GM23338 (cell line): ENCODE results near the gene DDX5. TPM values are rescaled to one million over a fixed set of nuclear protein-coding genes. Genes with fewer than 3 reads are reported as not detected.

Source experiments
- ATAC-seq: fragments of 200-7000 bp; cut with Tn5 transposase; 3 replicates; pipeline ENCODE4 v1.9.1; 2020
- DNase-seq: peaks from one replicate; pipeline ENCODE4 v3.0.0-alpha.2; 2015; ENCODE audit warnings: low spot score
- H2AFZ ChIP-seq: fragments of 200-600 bp; sonication (generic); 2 replicates; pipeline ENCODE4 v1.8.0; 2016; ENCODE audit warnings: antibody characterized with exemption, mild to moderate bottlenecking, moderate library complexity
- H3F3A ChIP-seq: fragments of 200-600 bp; sonication (generic); replicated peaks from 2 replicates; pipeline ENCODE4 v1.8.0; 2017; ENCODE audit warnings: antibody characterized with exemption, mixed run types, low read depth
- H3K27ac ChIP-seq: fragments of 200-600 bp; sonication (generic); 2 replicates; pipeline ENCODE4 v1.6.1; 2016; ENCODE audit warnings: low read depth
- H3K27me3 ChIP-seq: fragments of 200-600 bp; sonication (generic); 2 replicates; pipeline ENCODE4 v1.8.0; 2016; ENCODE audit warnings: mild to moderate bottlenecking, mixed run types, moderate library complexity; ENCODE audit not compliant: insufficient read depth
- H3K36me3 ChIP-seq: fragments of 200-600 bp; sonication (generic); 2 replicates; pipeline ENCODE4 v1.8.0; 2016; ENCODE audit warnings: mild to moderate bottlenecking; ENCODE audit not compliant: insufficient read depth
- H3K4me1 ChIP-seq: fragments of 200-600 bp; sonication (generic); 2 replicates; pipeline ENCODE4 v1.8.0; 2016; ENCODE audit warnings: mild to moderate bottlenecking, moderate library complexity; ENCODE audit not compliant: insufficient read depth
- H3K4me2 ChIP-seq: fragments of 200-600 bp; sonication (generic); 2 replicates; pipeline ENCODE4 v1.7.1; 2017; ENCODE audit warnings: mixed run types
- H3K4me3 ChIP-seq: fragments of 200-600 bp; sonication (generic); 2 replicates; pipeline ENCODE4 v1.6.1; 2016; ENCODE audit warnings: mixed run types
- H3K79me2 ChIP-seq: fragments of 200-600 bp; sonication (generic); replicated peaks from 2 replicates; pipeline ENCODE4 v1.8.0; 2017; ENCODE audit warnings: mild to moderate bottlenecking; ENCODE audit not compliant: insufficient read depth
- H3K9me2 ChIP-seq: fragments of 200-600 bp; sonication (generic); 2 replicates; pipeline ENCODE4 v1.8.0; 2017; ENCODE audit not compliant: insufficient read depth
- H4K20me1 ChIP-seq: fragments of 200-600 bp; sonication (generic); replicated peaks from 2 replicates; pipeline ENCODE4 v1.8.0; 2017; ENCODE audit warnings: mild to moderate bottlenecking; ENCODE audit not compliant: insufficient read depth
- H3K27ac Mint-ChIP-seq: 2 replicates; pipeline ENCODE4 v1.8.0; 2020; ENCODE audit warnings: inconsistent platforms, mild to moderate bottlenecking, moderate library complexity, mixed read lengths
- H3K27me3 Mint-ChIP-seq: 3 replicates; pipeline ENCODE4 v1.8.0; 2022; ENCODE audit warnings: low read depth, mild to moderate bottlenecking, moderate library complexity, mixed read lengths, inconsistent platforms; ENCODE audit not compliant: insufficient read depth, poor library complexity
- H3K36me3 Mint-ChIP-seq: 3 replicates; pipeline ENCODE4 v1.8.0; 2021; ENCODE audit warnings: low read depth, mild to moderate bottlenecking, inconsistent platforms, moderate library complexity, mixed read lengths
- H3K4me1 Mint-ChIP-seq: 3 replicates; pipeline ENCODE4 v1.8.0; 2020; ENCODE audit warnings: mild to moderate bottlenecking, inconsistent platforms, mixed read lengths
- H3K4me3 Mint-ChIP-seq: 3 replicates; pipeline ENCODE4 v1.8.0; 2021; ENCODE audit warnings: moderate library complexity, mild to moderate bottlenecking, inconsistent platforms, mixed read lengths
- H3K9me3 Mint-ChIP-seq: 3 replicates; pipeline ENCODE4 v1.8.0; 2020; ENCODE audit warnings: moderate library complexity, mild to moderate bottlenecking, inconsistent platforms, mixed read lengths
- CREB1 ChIP-seq: fragments of 250-450 bp; sonication (Bioruptor Pico); IDR thresholded peaks from 2 replicates; pipeline ENCODE4 v1.5.0; 2020; ENCODE audit warnings: low read depth, mild to moderate bottlenecking, moderate library complexity
- CTCF ChIP-seq, 2 experiments: fragments of 200-600 bp in 1 of 2; sonication (generic) in 1 of 2; conservative IDR thresholded peaks; 2 replicates each; pipeline versions ENCODE4 v1.5.1 to v1.6.1; 2016 to 2017; ENCODE audit warnings: antibody characterized with exemption in 2 of 2, low read depth in 2 of 2, mild to moderate bottlenecking in 2 of 2, moderate library complexity in 1 of 2
- ETS1 ChIP-seq: IDR thresholded peaks from 2 replicates; pipeline ENCODE4 v1.6.1; 2016; ENCODE audit warnings: antibody characterized with exemption
- EZH2 ChIP-seq: fragments of 200-600 bp; sonication (generic); IDR thresholded peaks from one replicate; pipeline ENCODE4 v1.8.0; 2017; ENCODE audit warnings: antibody characterized with exemption, mild to moderate bottlenecking, low read depth; ENCODE audit not compliant: unreplicated experiment
- EZH2phosphoT487 ChIP-seq: fragments of 200-600 bp; sonication (generic); IDR thresholded peaks from one replicate; pipeline ENCODE4 v1.8.1; 2018; ENCODE audit warnings: antibody characterized with exemption; ENCODE audit not compliant: unreplicated experiment
- JUNB ChIP-seq: IDR thresholded peaks from one replicate; pipeline ENCODE4 v1.6.1; 2016; ENCODE audit warnings: antibody characterized with exemption; ENCODE audit not compliant: unreplicated experiment
- NANOG ChIP-seq: IDR thresholded peaks from 2 replicates; pipeline ENCODE4 v1.6.1; 2016; ENCODE audit warnings: antibody characterized with exemption, borderline replicate concordance
- POLR2AphosphoS5 ChIP-seq: IDR thresholded peaks from 2 replicates; pipeline ENCODE4 v1.6.1; 2016; ENCODE audit warnings: antibody characterized with exemption, low read depth
- REST ChIP-seq: IDR thresholded peaks from one replicate; pipeline ENCODE4 v1.6.1; 2018; ENCODE audit warnings: antibody characterized with exemption; ENCODE audit not compliant: unreplicated experiment
- STAT1 ChIP-seq: IDR thresholded peaks from one replicate; pipeline ENCODE4 v1.6.1; 2016; ENCODE audit warnings: antibody characterized with exemption; ENCODE audit not compliant: unreplicated experiment
- ZNF114 ChIP-seq: fragments of 250-450 bp; sonication (Bioruptor Pico); IDR thresholded peaks from 2 replicates; pipeline ENCODE4 v1.5.0; 2020; ENCODE audit warnings: mild to moderate bottlenecking, moderate library complexity
- ZNF331 ChIP-seq: fragments of 250-450 bp; sonication (Bioruptor Pico); IDR thresholded peaks from 2 replicates; pipeline ENCODE4 v1.5.0; 2020; ENCODE audit warnings: low read depth, mild to moderate bottlenecking, moderate library complexity
- ZNF462 ChIP-seq: fragments of 250-450 bp; sonication (Bioruptor Pico); IDR thresholded peaks from 2 replicates; pipeline ENCODE4 v1.5.0; 2020; ENCODE audit warnings: mild to moderate bottlenecking, moderate library complexity
- polyA plus RNA-seq: library from polyadenylated mRNA; unstranded; fragments of >200 nt; fragmentation: Nextera tagmentation; extraction: Ambion mirVana; gene quantifications from 2 replicates; pipeline ENCODE4 v1.2.1, GENCODE V29; 2016
- total RNA-seq: library from RNA; depleted of rRNA; stranded (reverse); fragments of >200 nt; shearing (Covaris generic); gene quantifications from 2 replicates; pipeline ENCODE4 v1.2.3, GENCODE V29; 2014

Gene DDX5
- total and polyA plus RNA-seq, 2 experiments from 2014 or later, result 400 to 447 TPM

GRCh38 chr17:64546716-64547115, 40.6 kb upstream of the DDX5 start:
- no peak for ATAC-seq

More at GRCh38 chr17:64546716-64547115, 40.6 kb upstream of the DDX5 start:
- H3F3A ChIP-seq, result no peaks in the 10 kb centered on the region
- TF ChIP-seq POLR2AphosphoS5 (no peak), CTCF (conservative IDR thresholded peaks at IDR 0.05; ENCODE audit: low read depth in 2 of 2) (no peak), EZH2phosphoT487 (no peak), STAT1 (no peak), REST (no peak), NANOG (no peak), EZH2 (no peak), JUNB (no peak), ZNF462 (CRISPR knock-in tag) (no peak), CREB1 (CRISPR knock-in tag) (no peak), ETS1 (no peak), ZNF331 (CRISPR knock-in tag) (no peak), ZNF114 (CRISPR knock-in tag) (no peak)
- Mint-ChIP-seq H3K4me1 (peaks cover 26% of the 10 kb centered on the region), H3K27ac (no peak overlapping the region), H3K36me3 (peaks cover 11% of the 10 kb centered on the region; the same call in 2 of the 3 replicates), H3K9me3 (no peaks in the 10 kb centered on the region), H3K27me3 (peaks cover 2% of the 10 kb centered on the region), H3K4me3 (no peak overlapping the region)
- H3K9me2 ChIP-seq, result no peaks in the 10 kb centered on the region
- H3K36me3 ChIP-seq, result peaks cover 6% of the 10 kb centered on the region
- H3K27ac ChIP-seq, result no peak overlapping the region
- peaks cover 11% of the 10 kb centered on the region for H3K4me1 ChIP-seq
- no peak overlapping the region for H3K4me3 ChIP-seq
- DNase-seq, result no peak
- H4K20me1 ChIP-seq, result no peaks in the 10 kb centered on the region
- H2AFZ ChIP-seq, result no peak overlapping the region
- no peaks in the 10 kb centered on the region for H3K79me2 ChIP-seq
- H3K27me3 ChIP-seq, result no peaks in the 10 kb centered on the region
- H3K4me2 ChIP-seq, result no peak overlapping the region
